ENCODE data around the gene LIMK2. TPM values are rescaled to one million over a fixed set of nuclear protein-coding genes. Genes with fewer than 3 reads are reported as not detected.

The LIMK2 gene
- total RNA-seq, 2 donors from 2014 or later = 390 to 657 TPM

DNA sequence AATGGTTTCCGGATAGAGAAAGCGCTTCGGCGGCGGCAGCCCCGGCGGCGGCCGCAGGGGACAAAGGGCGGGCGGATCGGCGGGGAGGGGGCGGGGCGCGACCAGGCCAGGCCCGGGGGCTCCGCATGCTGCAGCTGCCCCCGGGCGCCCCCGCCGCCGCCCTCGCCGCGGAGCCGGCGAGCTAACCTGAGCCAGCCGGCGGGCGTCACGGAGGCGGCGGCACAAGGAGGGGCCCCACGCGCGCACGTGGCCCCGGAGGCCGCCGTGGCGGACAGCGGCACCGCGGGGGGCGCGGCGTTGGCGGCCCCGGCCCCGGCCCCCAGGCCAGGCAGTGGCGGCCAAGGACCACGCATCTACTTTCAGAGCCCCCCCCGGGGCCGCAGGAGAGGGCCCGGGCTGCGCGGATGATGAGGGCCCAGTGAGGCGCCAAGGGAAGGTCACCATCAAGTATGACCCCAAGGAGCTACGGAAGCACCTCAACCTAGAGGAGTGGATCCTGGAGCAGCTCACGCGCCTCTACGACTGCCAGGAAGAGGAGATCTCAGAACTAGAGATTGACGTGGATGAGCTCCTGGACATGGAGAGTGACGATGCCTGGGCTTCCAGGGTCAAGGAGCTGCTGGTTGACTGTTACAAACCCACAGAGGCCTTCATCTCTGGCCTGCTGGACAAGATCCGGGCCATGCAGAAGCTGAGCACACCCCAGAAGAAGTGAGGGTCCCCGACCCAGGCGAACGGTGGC, 64.5 kb downstream of the LIMK2 start:
- H3K9me3 Mint-ChIP-seq = no peaks in the 10 kb centered on the region
- H3K27ac Mint-ChIP-seq = no peak overlapping the region
- H3K27me3 Mint-ChIP-seq = no peaks in the 10 kb centered on the region
- peaks cover 15% of the 10 kb centered on the region for H3K36me3 Mint-ChIP-seq
- ATAC-seq (peak in 1 of 2 donors; percentile 43), DNase-seq (ENCODE audit: low spot score) (peak; percentile 40)
- H3K4me3 Mint-ChIP-seq = no peak overlapping the region
- peaks cover 0 to 26% of the 10 kb centered on the region in 2 donors for H3K4me1 Mint-ChIP-seq (ENCODE audit: low read depth in 2 of 2)

DNA sequence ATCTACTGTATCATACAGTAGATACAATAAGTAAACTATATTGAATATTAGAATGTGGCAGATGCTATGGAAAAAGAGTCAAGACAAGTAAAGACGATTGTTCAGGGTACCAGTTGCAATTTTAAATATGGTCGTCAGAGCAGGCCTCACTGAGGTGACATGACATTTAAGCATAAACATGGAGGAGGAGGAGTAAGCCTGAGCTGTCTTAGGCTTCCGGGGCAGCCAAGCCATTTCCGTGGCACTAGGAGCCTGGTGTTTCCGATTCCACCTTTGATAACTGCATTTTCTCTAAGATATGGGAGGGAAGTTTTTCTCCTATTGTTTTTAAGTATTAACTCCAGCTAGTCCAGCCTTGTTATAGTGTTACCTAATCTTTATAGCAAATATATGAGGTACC, 65.6 kb downstream of the LIMK2 start:
- Mint-ChIP-seq H3K36me3 (peaks cover 15% of the 10 kb centered on the region), H3K27me3 (no peaks in the 10 kb centered on the region), H3K9me3 (no peaks in the 10 kb centered on the region), H3K4me3 (no peak overlapping the region), H3K27ac (peak overlapping the region; percentile 55 to 85), H3K4me1 (ENCODE audit: low read depth in 2 of 2) (peaks cover 0 to 23% of the 10 kb centered on the region in 2 donors)
- ATAC-seq (no peak), DNase-seq (ENCODE audit: low spot score) (peak; percentile 51)

DNA sequence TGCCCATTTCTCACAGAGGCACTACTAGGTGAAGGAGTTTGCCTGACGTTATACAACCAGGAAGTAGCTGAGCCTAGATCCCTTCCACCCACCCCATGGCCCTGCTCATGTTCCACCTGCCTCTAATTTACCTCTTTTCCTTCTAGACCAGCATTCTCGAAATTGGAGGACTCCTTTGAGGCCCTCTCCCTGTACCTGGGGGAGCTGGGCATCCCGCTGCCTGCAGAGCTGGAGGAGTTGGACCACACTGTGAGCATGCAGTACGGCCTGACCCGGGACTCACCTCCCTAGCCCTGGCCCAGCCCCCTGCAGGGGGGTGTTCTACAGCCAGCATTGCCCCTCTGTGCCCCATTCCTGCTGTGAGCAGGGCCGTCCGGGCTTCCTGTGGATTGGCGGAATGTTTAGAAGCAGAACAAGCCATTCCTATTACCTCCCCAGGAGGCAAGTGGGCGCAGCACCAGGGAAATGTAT, 66.1 kb downstream of the LIMK2 start:
- peaks cover 2 to 22% of the 10 kb centered on the region in 2 donors for H3K4me1 Mint-ChIP-seq (ENCODE audit: low read depth in 2 of 2)
- no peaks in the 10 kb centered on the region for H3K27me3 Mint-ChIP-seq
- ATAC-seq = no peak
- H3K27ac Mint-ChIP-seq = peak overlapping the region; percentile 55 to 85
- no peaks in the 10 kb centered on the region for H3K9me3 Mint-ChIP-seq
- DNase-seq (ENCODE audit: low spot score) = peak; percentile 20
- no peak overlapping the region for H3K4me3 Mint-ChIP-seq
- peaks cover 15% of the 10 kb centered on the region for H3K36me3 Mint-ChIP-seq

DNA sequence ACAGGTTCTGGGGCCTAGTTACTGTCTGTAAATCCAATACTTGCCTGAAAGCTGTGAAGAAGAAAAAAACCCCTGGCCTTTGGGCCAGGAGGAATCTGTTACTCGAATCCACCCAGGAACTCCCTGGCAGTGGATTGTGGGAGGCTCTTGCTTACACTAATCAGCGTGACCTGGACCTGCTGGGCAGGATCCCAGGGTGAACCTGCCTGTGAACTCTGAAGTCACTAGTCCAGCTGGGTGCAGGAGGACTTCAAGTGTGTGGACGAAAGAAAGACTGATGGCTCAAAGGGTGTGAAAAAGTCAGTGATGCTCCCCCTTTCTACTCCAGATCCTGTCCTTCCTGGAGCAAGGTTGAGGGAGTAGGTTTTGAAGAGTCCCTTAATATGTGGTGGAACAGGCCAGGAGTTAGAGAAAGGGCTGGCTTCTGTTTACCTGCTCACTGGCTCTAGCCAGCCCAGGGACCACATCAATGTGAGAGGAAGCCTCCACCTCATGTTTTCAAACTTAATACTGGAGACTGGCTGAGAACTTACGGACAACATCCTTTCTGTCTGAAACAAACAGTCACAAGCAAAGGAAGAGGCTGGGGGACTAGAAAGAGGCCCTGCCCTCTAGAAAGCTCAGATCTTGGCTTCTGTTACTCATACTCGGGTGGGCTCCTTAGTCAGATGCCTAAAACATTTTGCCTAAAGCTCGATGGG, 66.7 kb downstream of the LIMK2 start:
- H3K27ac Mint-ChIP-seq = peak overlapping the region; percentile 55 to 85
- DNase-seq (ENCODE audit: low spot score) (peak; percentile 31), ATAC-seq (no peak)
- no peak overlapping the region for H3K4me3 Mint-ChIP-seq
- H3K36me3 Mint-ChIP-seq = peaks cover 15% of the 10 kb centered on the region
- H3K9me3 Mint-ChIP-seq = no peaks in the 10 kb centered on the region
- peaks cover 6 to 25% of the 10 kb centered on the region in 2 donors for H3K4me1 Mint-ChIP-seq (ENCODE audit: low read depth in 2 of 2)
- H3K27me3 Mint-ChIP-seq = no peaks in the 10 kb centered on the region

DNA sequence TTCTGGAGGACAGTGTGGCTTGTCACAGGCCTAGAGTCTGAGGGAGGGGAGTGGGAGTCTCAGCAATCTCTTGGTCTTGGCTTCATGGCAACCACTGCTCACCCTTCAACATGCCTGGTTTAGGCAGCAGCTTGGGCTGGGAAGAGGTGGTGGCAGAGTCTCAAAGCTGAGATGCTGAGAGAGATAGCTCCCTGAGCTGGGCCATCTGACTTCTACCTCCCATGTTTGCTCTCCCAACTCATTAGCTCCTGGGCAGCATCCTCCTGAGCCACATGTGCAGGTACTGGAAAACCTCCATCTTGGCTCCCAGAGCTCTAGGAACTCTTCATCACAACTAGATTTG, 67.2 kb downstream of the LIMK2 start:
- Mint-ChIP-seq H3K4me3 (no peak overlapping the region), H3K9me3 (no peaks in the 10 kb centered on the region), H3K4me1 (ENCODE audit: low read depth in 2 of 2) (peaks cover 6 to 25% of the 10 kb centered on the region in 2 donors), H3K27ac (peak overlapping the region; percentile 55 to 85), H3K27me3 (no peaks in the 10 kb centered on the region), H3K36me3 (peaks cover 9% of the 10 kb centered on the region)
- ATAC-seq (no peak), DNase-seq (ENCODE audit: low spot score) (no peak)

DNA sequence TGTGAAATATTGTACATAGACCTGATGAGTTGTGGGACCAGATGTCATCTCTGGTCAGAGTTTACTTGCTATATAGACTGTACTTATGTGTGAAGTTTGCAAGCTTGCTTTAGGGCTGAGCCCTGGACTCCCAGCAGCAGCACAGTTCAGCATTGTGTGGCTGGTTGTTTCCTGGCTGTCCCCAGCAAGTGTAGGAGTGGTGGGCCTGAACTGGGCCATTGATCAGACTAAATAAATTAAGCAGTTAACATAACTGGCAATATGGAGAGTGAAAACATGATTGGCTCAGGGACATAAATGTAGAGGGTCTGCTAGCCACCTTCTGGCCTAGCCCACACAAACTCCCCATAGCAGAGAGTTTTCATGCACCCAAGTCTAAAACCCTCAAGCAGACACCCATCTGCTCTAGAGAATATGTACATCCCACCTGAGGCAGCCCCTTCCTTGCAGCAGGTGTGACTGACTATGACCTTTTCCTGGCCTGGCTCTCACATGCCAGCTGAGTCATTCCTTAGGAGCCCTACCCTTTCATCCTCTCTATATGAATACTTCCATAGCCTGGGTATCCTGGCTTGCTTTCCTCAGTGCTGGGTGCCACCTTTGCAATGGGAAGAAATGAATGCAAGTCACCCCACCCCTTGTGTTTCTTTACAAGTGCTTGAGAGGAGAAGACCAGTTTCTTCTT, 67.9 kb downstream of the LIMK2 start:
- ATAC-seq = no peak
- peak; percentile 16 for DNase-seq (ENCODE audit: low spot score)
- H3K4me3 Mint-ChIP-seq = no peak overlapping the region

DNA sequence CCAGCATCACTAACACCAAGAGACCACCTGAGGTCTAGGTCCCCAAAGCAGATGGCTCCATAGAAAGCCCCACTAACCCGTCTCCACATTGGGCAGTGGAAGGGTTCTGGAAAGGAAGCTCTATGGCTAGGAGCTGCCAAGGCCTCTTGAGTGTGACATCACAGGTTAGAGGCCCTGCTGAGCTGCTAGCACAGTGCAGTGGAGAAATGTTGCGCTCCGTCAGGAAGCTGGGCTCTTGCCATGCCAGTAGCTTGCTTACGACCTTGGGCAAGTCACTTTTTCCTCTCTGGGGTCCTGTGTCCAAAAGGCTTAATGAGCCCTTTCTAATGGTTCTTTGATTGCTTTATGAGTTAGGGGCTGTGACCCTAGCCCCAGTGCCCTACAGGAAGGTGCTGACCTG, 69.6 kb downstream of the LIMK2 start:
- peaks cover 23 to 41% of the 10 kb centered on the region in 2 donors for H3K4me1 Mint-ChIP-seq (ENCODE audit: low read depth in 2 of 2)

More for the DNA sequence above, 67.9 kb downstream of the LIMK2 start:
- Mint-ChIP-seq H3K9me3 (no peaks in the 10 kb centered on the region), H3K27me3 (no peaks in the 10 kb centered on the region), H3K4me1 (ENCODE audit: low read depth in 2 of 2) (peaks cover 6 to 27% of the 10 kb centered on the region in 2 donors), H3K36me3 (peaks cover 7% of the 10 kb centered on the region), H3K27ac (peak overlapping the region; percentile 55 to 85)

DNA sequence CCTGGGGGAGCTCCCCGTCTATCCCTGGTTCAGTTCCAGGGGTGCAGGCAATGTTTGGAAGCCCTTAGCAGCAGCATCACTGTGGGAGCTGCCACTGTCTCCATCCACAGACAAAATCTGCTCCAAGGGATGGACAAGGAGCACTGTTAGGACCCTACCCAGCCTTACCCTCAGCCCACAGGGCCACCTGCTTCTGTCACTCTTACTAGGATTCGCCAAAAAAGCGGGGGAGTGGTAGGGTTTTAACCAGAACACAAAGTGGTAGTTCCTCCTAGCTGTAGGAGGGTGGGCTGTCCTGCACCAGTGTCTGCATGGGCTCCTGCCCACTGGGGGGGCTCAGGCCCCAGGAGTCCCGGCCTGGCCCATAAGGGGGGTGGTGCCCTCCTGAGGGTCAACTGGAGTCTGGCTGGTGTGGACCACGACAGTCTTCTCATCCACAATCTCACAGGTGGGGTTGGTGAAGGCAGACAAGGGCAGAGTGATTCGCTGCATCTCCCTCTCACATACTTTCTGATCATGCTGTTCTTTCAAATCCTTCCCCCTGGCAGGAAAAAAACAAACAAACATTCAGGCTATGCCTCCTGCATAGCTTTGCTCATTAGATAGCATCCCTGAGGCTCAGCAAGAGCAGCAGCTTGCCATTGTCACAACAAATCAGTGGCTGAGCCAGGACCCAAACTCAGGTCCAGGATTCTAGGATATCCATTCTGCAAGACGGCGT, 70.8 kb downstream of the LIMK2 start:
- H3K4me3 Mint-ChIP-seq = no peak overlapping the region
- peaks cover 4% of the 10 kb centered on the region for H3K36me3 Mint-ChIP-seq
- H3K27ac Mint-ChIP-seq = peak overlapping the region; percentile 82 to 96
- H3K4me1 Mint-ChIP-seq (ENCODE audit: low read depth in 2 of 2) = peaks cover 28 to 46% of the 10 kb centered on the region in 2 donors
- no peaks in the 10 kb centered on the region for H3K27me3 Mint-ChIP-seq
- no peak for ATAC-seq
- no peaks in the 10 kb centered on the region for H3K9me3 Mint-ChIP-seq
- DNase-seq (ENCODE audit: low spot score) = peak; percentile 60

More for the DNA sequence above, 69.6 kb downstream of the LIMK2 start:
- no peaks in the 10 kb centered on the region for H3K27me3 Mint-ChIP-seq
- no peaks in the 10 kb centered on the region for H3K9me3 Mint-ChIP-seq
- peak overlapping the region; percentile 36 to 85 for H3K27ac Mint-ChIP-seq
- DNase-seq (ENCODE audit: low spot score) (peak; percentile 38), ATAC-seq (no peak)
- H3K36me3 Mint-ChIP-seq = peaks cover 4% of the 10 kb centered on the region
- H3K4me3 Mint-ChIP-seq = no peak overlapping the region

DNA sequence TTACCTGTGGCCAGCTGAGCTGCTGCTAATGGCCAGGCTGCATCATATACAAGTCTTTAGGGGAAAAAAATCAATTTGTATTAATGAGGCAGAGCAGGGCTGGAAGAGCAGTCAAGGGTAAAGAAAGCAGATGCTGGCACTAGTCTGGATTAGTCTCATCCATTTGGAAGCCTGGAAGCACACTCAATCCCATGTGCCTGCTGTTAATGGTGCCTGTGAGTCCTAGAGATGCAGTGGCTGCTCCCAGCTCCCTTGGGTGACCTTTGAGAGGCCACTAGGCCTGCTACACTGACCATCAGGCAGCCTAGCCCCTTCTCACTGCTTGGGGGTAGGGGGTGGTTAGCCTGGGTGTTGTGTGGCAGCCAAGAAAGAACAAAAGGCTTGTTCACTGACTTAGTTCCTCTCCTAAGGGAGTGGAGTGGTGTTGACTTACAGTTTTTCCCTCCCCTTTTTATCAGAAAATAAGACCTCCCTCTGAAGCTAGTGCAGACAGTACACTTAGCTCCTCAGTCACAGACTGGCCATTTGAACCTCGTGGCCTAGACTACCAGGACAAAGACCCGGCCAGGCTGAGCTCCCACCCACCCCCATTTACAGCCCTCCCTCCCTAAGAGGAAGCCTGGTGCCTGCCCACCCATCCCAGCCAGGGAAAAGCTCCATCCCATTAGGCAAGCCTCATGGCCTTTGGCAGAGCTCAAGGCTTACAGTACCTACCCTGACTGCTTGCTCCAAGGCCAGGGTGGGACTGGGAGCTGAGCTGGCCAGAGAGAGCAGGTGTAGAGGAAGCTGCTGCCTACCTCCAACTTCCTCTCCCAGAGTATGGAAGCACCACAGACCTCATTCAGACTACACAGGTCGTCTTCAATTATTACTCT, 72.4 kb downstream of the LIMK2 start:
- peak overlapping the region; percentile 82 to 96 for H3K27ac Mint-ChIP-seq
- no peaks in the 10 kb centered on the region for H3K9me3 Mint-ChIP-seq
- DNase-seq (ENCODE audit: low spot score) (peak; percentile 25), ATAC-seq (no peak)
- H3K36me3 Mint-ChIP-seq = peaks cover 4% of the 10 kb centered on the region
- H3K4me1 Mint-ChIP-seq (ENCODE audit: low read depth in 2 of 2) = peaks cover 35 to 53% of the 10 kb centered on the region in 2 donors
- H3K27me3 Mint-ChIP-seq = no peaks in the 10 kb centered on the region
- no peak overlapping the region for H3K4me3 Mint-ChIP-seq

DNA sequence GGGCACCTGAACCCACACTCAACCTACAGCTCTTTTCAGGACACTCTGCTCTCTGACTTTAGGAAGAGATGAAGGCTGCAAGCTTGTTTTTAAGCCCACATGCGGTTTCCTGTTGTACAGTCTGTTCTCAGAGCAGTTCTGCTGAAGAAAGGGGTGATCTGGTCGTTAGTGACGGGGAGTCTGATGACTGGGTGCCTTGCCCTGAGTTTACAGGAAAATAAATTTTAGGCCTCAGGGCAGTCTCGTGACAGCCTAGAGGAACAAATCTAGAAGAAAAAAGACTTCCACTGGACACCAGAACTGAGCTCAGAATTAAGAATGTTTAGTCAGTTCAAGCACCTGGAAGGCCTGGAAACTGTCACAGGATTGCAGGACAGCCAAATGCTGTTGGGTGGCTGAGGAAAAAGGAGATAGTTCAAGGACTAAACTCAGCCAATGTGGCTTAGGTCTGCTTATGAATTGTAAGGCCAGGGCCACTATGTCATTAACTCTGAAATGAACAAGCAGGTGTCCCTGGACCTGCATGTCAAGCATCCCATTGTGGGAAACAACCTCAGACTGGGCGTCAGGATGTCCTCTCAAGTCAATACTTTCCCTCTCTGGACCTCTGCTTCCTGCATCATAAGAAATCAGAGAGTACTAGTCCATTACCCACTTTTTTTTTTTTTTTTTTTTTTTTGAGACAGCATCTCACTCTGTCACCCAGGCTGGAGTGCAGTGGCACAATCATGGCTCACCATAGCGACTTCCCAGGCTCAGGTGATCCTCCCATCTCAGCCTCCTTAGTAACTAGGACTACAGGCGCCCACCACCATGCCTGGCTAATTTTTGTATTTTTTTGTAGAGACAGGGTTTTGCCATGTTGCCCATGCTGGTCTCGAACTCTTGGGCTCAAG, 74.5 kb downstream of the LIMK2 start:
- Mint-ChIP-seq H3K36me3 (no peaks in the 10 kb centered on the region), H3K27ac (peak overlapping the region; percentile 82 to 96), H3K9me3 (no peaks in the 10 kb centered on the region), H3K27me3 (no peaks in the 10 kb centered on the region), H3K4me1 (ENCODE audit: low read depth in 2 of 2) (peaks cover 49 to 63% of the 10 kb centered on the region in 2 donors), H3K4me3 (peak overlapping the region; percentile 15)
- ATAC-seq (peak in 1 of 2 donors; percentile 12), DNase-seq (ENCODE audit: low spot score) (peak; percentile 57)

DNA sequence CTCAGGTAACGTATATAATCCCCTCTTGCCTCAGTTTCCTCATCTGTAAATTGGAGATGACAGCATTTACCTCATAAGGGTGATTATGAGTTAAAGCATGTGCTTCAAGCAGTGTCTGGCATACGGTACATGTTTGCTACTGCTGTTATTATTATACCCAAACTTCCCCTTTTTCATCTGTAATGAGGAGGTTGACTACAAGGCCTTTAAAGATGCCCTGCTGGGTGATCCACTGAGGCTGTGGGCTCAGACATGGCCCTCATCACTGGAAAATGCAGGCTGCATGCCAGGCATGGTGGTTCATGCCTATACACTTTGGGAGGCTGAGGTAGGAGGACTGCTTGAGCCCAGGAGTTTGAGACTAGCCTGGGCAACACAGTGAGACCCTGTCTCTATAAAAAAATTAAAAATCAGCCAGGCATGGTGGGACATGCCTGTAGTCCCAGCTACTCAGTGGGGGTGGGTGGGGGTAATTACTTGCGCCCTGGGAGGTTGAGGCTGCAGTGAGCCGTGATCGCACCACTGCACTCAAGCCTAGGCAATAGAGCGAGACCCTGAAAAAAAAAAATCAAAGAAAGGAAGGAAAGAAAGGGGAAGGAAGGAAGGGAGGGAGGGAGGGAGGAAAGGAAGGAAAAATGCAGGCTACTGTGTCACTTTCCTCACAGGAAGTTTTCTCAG, 75.9 kb downstream of the LIMK2 start:
- DNase-seq (ENCODE audit: low spot score) = peak; percentile 45
- ATAC-seq = no peak
- H3K27me3 Mint-ChIP-seq = no peaks in the 10 kb centered on the region
- peak overlapping the region; percentile 82 to 96 for H3K27ac Mint-ChIP-seq
- no peaks in the 10 kb centered on the region for H3K9me3 Mint-ChIP-seq
- H3K36me3 Mint-ChIP-seq = no peaks in the 10 kb centered on the region
- H3K4me1 Mint-ChIP-seq (ENCODE audit: low read depth in 2 of 2) = peaks cover 61 to 71% of the 10 kb centered on the region in 2 donors
- H3K4me3 Mint-ChIP-seq = peak overlapping the region; percentile 22

Measured in natural killer cell treated with Interleukin-12 subunit alpha and Interleukin-12 subunit beta and Interleukin-15 and Interleukin-18, amount 100 ng/mL, for 72 hours (primary cell).